Heart left ventricle (tissue), 16 donors: ENCODE measurements around the gene PRKCA. TPM values are rescaled to one million over a fixed set of nuclear protein-coding genes. Genes with fewer than 3 reads are reported as not detected.
"Not testable (repeated sequence)": the region's sequence is repeated elsewhere in the genome, so short reads cannot be mapped to it uniquely, and the experiment has no call there.

Experiments used
- ATAC-seq, 4 donors: fragments of 200-7000 bp; cut with Tn5 transposase; one replicate each; pipeline ENCODE4 v1.9.1; 2020 to 2022; ENCODE audit warnings: moderate library complexity in 4 of 4, mild to moderate bottlenecking in 3 of 4, moderate number of reproducible peaks in 1 of 4
- DNase-seq, 5 donors: peaks; one replicate each; pipeline ENCODE4 v3.0.0-alpha.2; 2020
- H3K27ac ChIP-seq, 12 donors: fragments of 200-600 bp; sonication (generic) in 4 of 12; one replicate each; pipeline versions ENCODE4 v1.5.0 to v1.8.0; 2016 to 2022; ENCODE audit warnings: mild to moderate bottlenecking in 2 of 12
- H3K27me3 ChIP-seq, 9 donors: fragments of 200-600 bp; sonication (generic) in 2 of 9; one replicate each; pipeline versions ENCODE4 v1.5.1 to v1.8.0; 2016 to 2022; ENCODE audit warnings: mild to moderate bottlenecking in 3 of 9
- H3K36me3 ChIP-seq, 9 donors: fragments of 200-600 bp; sonication (generic) in 2 of 9; one replicate each; pipeline versions ENCODE4 v1.5.0 to v1.8.0; 2018 to 2022; ENCODE audit warnings: mild to moderate bottlenecking in 2 of 9
- H3K4me1 ChIP-seq, 12 donors: fragments of 200-600 bp; sonication (generic) in 4 of 12; one replicate each; pipeline versions ENCODE4 v1.5.0 to v1.8.0; 2016 to 2022; ENCODE audit warnings: mild to moderate bottlenecking in 3 of 12
- H3K4me3 ChIP-seq, 12 donors: fragments of 200-600 bp; sonication (generic) in 4 of 12; one replicate each; pipeline versions ENCODE4 v1.5.0 to v1.8.0; 2017 to 2022; ENCODE audit warnings: mild to moderate bottlenecking in 9 of 12, moderate library complexity in 4 of 12
- H3K9me3 ChIP-seq, 12 donors: fragments of 200-600 bp; sonication (generic) in 4 of 12; one replicate each; pipeline versions ENCODE4 v1.5.0 to v1.8.0; 2016 to 2022; ENCODE audit warnings: mild to moderate bottlenecking in 1 of 12
- POLR2A ChIP-seq, 2 donors: fragments of 450-650 bp; IDR thresholded peaks; one replicate each; pipeline ENCODE4 v1.6.1; 2017; ENCODE audit warnings: antibody characterized with exemption in 2 of 2, mild to moderate bottlenecking in 2 of 2, moderate library complexity in 2 of 2
- WGBS, 4 donors: extraction: QIAGEN DNeasy Blood & Tissue Kit in 2 of 4; methylation state at CpG; one replicate each; pipeline versions ENCODE4 v1.1.5 to v1.1.7; 2013 to 2018; 5-methylcytosine and 5-hydroxymethylcytosine counted together
- intact Hi-C, 10 donors: fragments of 100-400 bp; cut with DNase I; formaldehyde crosslinking; loops; one replicate each; pipeline versions ENCODE4 v1.11.1 to v1.14.2; 2022
- polyA plus RNA-seq, 2 donors: library from polyadenylated mRNA; stranded (reverse); fragments of 200-250 nt; gene quantifications; one replicate each; pipeline ENCODE4 v1.2.3, GENCODE V29; 2013
- total RNA-seq, 9 donors: library from RNA; depleted of rRNA in 2 of 9; stranded (reverse); fragments of >200 nt in 2 of 9; fragmentation: NEBNext Ultra II Directional in 3 of 9; extraction: Animal tissue kit (Norgen Biotek cat#: 25700) in 3 of 9; gene quantifications; one replicate each; pipeline versions ENCODE4 v1.1.0 to v1.2.4, GENCODE V29; 2016 to 2023
- TF ChIP-seq, protein P1 (sequence below), 12 donors: fragments of 200-600 bp; sonication (generic) in 4 of 12; IDR thresholded peaks; one replicate each; pipeline versions ENCODE4 v1.5.0 to v1.8.0; 2018 to 2022; ENCODE audit warnings: antibody characterized with exemption in 12 of 12, mild to moderate bottlenecking in 5 of 12
- donor health status: ischemic (EF 13 %, LVEDD 7.1; RV severe dilation, severe dysfunction).
- donor health status: healthy with polysubstance abuse.
- donor health status: DM: no; HTN: yes; CAD: no.
- donor health status: DM: no; HTN: no; CAD: no.
- donor health status: ischemic (EF 25% LVEDD 6.9; RV normal size, moderate dysfunction).
- donor health status: ischemic (EF 25% LVEDD 5.7; RV mildly dilated, moderate dysfunction).
- donor health status: healthy.
- donor health status: DM: yes; HTN: yes; CAD: no.
- donor health status: ischemic (EF 35%, LVEDD 5.7; RV mildly dilated, moderate dysfunction).
- donor health status: nonischemic (EF 11% LVEDD 7.7; RV severe dilation, severe dysfunction).
- donor health status: DM: yes; HTN: yes; CAD: no.
- donor health status: PGD.
- donor health status: ischemic (EF 29% LVEDD 5.4; RV normal size, mild dysfunction).
- donor health status: nonischemic (EF 23%, LVEDD 6.1; RV moderate dilation, normal function).

Gene PRKCA
- total and polyA plus RNA-seq, 11 donors: 3.4 to 26.8 (median 11.4) TPM

DNA sequence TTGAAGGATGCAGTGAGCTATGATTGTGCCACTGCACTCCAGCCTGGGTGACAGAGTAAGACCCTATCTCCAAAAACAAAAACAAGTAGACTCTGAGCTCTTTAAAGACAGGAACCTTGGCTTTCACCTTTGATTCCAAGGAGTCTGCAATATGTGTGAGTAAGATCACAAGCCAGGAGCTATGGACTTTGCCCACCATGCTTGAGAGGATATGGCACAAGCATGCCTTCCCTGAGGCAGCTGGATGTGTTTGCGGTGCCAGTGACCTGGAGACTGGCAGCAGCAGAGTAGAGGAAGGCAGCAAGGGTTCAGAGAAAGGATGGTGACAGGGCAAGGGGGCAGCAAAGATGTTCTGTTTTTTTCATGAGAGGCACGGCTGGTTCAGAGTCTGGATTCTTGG lies 14.5 kb upstream of the PRKCA start:
- ATAC-seq (no peak), DNase-seq (no peak)
- Histone ChIP-seq H3K4me3 (no peak overlapping the region), H3K4me1 (no peaks in the 10 kb centered on the region), H3K27me3 (no peaks in the 10 kb centered on the region), H3K9me3 (no peaks in the 10 kb centered on the region), H3K36me3 (no peaks in the 10 kb centered on the region), H3K27ac (no peak overlapping the region)
- WGBS, 4 donors: 93 to 96% (median 95%) methylated on average over 2 of the region's 2 CpGs
- TF ChIP-seq, protein P1, sequence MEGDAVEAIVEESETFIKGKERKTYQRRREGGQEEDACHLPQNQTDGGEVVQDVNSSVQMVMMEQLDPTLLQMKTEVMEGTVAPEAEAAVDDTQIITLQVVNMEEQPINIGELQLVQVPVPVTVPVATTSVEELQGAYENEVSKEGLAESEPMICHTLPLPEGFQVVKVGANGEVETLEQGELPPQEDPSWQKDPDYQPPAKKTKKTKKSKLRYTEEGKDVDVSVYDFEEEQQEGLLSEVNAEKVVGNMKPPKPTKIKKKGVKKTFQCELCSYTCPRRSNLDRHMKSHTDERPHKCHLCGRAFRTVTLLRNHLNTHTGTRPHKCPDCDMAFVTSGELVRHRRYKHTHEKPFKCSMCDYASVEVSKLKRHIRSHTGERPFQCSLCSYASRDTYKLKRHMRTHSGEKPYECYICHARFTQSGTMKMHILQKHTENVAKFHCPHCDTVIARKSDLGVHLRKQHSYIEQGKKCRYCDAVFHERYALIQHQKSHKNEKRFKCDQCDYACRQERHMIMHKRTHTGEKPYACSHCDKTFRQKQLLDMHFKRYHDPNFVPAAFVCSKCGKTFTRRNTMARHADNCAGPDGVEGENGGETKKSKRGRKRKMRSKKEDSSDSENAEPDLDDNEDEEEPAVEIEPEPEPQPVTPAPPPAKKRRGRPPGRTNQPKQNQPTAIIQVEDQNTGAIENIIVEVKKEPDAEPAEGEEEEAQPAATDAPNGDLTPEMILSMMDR (IDR thresholded peaks at IDR 0.05): no peak
- no peak for TF ChIP-seq POLR2A (IDR thresholded peaks at IDR 0.05)
- intact Hi-C loops: no loop called here

- ATAC-seq (peak in 1 of 4 donors; percentile 15), DNase-seq (no peak)
- H3K9me3 ChIP-seq: no peaks in the 10 kb centered on the region
- no peaks in the 10 kb centered on the region for H3K27me3 ChIP-seq
- H3K36me3 ChIP-seq: no peaks in the 10 kb centered on the region
- intact Hi-C loops: no loop called here
- no peak overlapping the region for H3K27ac ChIP-seq
- 77 to 85% (median 80%) methylated on average over 4 of the region's 4 CpGs for WGBS, 4 donors
- TF ChIP-seq POLR2A (IDR thresholded peaks at IDR 0.05): no peak
- TF ChIP-seq, protein P1 (IDR thresholded peaks at IDR 0.05): peak in 8 of 12 donors; percentile 12 to 42 (median 26)
- H3K4me3 ChIP-seq: no peak overlapping the region
- no peaks in the 10 kb centered on the region for H3K4me1 ChIP-seq
Observed at GRCh38 chr17:66290101-66290722, 12.2 kb upstream of the PRKCA start.

GRCh38 chr17:66292353-66292752 lies 10.1 kb upstream of the PRKCA start:
- no peaks in the 10 kb centered on the region for H3K27me3 ChIP-seq
- no peak for DNase-seq
- no peaks in the 10 kb centered on the region for H3K4me1 ChIP-seq
- intact Hi-C loops: no loop called here
- TF ChIP-seq, protein P1 (IDR thresholded peaks at IDR 0.05): no peak
- no peak for TF ChIP-seq POLR2A (IDR thresholded peaks at IDR 0.05)
- H3K9me3 ChIP-seq: no peaks in the 10 kb centered on the region
- H3K27ac ChIP-seq: no peak overlapping the region
- ATAC-seq: no peak
- 63 to 100% (median 92%) methylated on average over 3 of the region's 3 CpGs for WGBS, 4 donors
- no peak overlapping the region for H3K4me3 ChIP-seq
- no peaks in the 10 kb centered on the region for H3K36me3 ChIP-seq

- Histone ChIP-seq H3K36me3 (no peaks in the 10 kb centered on the region), H3K4me1 (peaks cover 0 to 7% (median under 1%) of the 10 kb centered on the region in 12 donors), H3K27ac (no peak overlapping the region), H3K4me3 (no peak overlapping the region), H3K9me3 (no peaks in the 10 kb centered on the region), H3K27me3 (no peaks in the 10 kb centered on the region)
- WGBS, 4 donors: 81 to 87% (median 85%) methylated on average over 6 of the region's 6 CpGs
- ATAC-seq (no peak), DNase-seq (no peak)
- no peak for TF ChIP-seq POLR2A (IDR thresholded peaks at IDR 0.05)
- TF ChIP-seq, protein P1 (IDR thresholded peaks at IDR 0.05): no peak
- intact Hi-C loops: no loop called here
Observed at GRCh38 chr17:66296289-66296725, 6.1 kb upstream of the PRKCA start.

- H3K9me3 ChIP-seq, H3K36me3 ChIP-seq, ATAC-seq, DNase-seq, H3K4me3 ChIP-seq, H3K27ac ChIP-seq, intact Hi-C loops, H3K27me3 ChIP-seq: not testable (repeated sequence)
- WGBS, 4 donors: 93 to 96% (median 95%) methylated on average over 9 of the region's 9 CpGs
- H3K4me1 ChIP-seq: peaks cover 0 to 13% (median 3%) of the 10 kb centered on the region in 12 donors
Observed at GRCh38 chr17:66297443-66297842, 5.0 kb upstream of the PRKCA start.
